HEK293T (cell line): ENCODE results near the gene WRAP53.

Experiments used
- CTCF ChIA-PET: fragments of 350-600 bp; formaldehyde crosslinking; extraction: SDS; loops from one replicate; lab custom pipeline; 2021; ENCODE audit warnings: antibody characterized with exemption, inconsistent platforms; lab: Yijun Ruan, JAX
- POLR2A ChIA-PET: fragments of 350-600 bp; formaldehyde crosslinking; extraction: SDS; loops from one replicate; lab custom pipeline; 2020; ENCODE audit warnings: antibody characterized with exemption, inconsistent platforms; lab: Yijun Ruan, JAX
- DNase-seq: peaks from one replicate; pipeline ENCODE4 v3.0.0; 2012; ENCODE audit warnings: mixed read lengths; ENCODE audit errors: extremely low spot score
- ARNT ChIP-seq: fragments of 450-650 bp; IDR thresholded peaks from 2 replicates; pipeline ENCODE4 v1.6.1; 2017; ENCODE audit warnings: mild to moderate bottlenecking
- BHLHE40 ChIP-seq: fragments of 450-650 bp; IDR thresholded peaks from 2 replicates; pipeline ENCODE4 v1.6.1; 2016; ENCODE audit warnings: mild to moderate bottlenecking, moderate library complexity, borderline replicate concordance
- CTBP1 ChIP-seq: fragments of 450-650 bp; IDR thresholded peaks from 2 replicates; pipeline ENCODE4 v1.6.1; 2016; ENCODE audit warnings: borderline replicate concordance
- ELF4 ChIP-seq: fragments of 450-650 bp; IDR thresholded peaks from 2 replicates; pipeline ENCODE4 v1.6.1; 2017; ENCODE audit warnings: antibody characterized with exemption
- FOXA1 ChIP-seq: fragments of 450-650 bp; IDR thresholded peaks from 2 replicates; pipeline ENCODE4 v1.6.1; 2016; ENCODE audit warnings: mild to moderate bottlenecking
- FOXK2 ChIP-seq: fragments of 450-650 bp; IDR thresholded peaks from 2 replicates; pipeline ENCODE4 v1.6.1; 2016; ENCODE audit warnings: mild to moderate bottlenecking
- FOXM1 ChIP-seq: fragments of 450-650 bp; IDR thresholded peaks from 2 replicates; pipeline ENCODE4 v1.6.1; 2017; ENCODE audit warnings: mild to moderate bottlenecking, borderline replicate concordance
- HDGF ChIP-seq: fragments of 450-650 bp; IDR thresholded peaks from 2 replicates; pipeline ENCODE4 v1.6.1; 2017; ENCODE audit warnings: antibody characterized with exemption, borderline replicate concordance
- L3MBTL2 ChIP-seq: fragments of 450-650 bp; conservative IDR thresholded peaks from 2 replicates; pipeline ENCODE4 v1.6.1; 2016; ENCODE audit warnings: mild to moderate bottlenecking
- LEF1 ChIP-seq: fragments of 450-650 bp; IDR thresholded peaks from 2 replicates; pipeline ENCODE4 v1.6.1; 2017; ENCODE audit warnings: mild to moderate bottlenecking, borderline replicate concordance
- NFRKB ChIP-seq: fragments of 450-650 bp; IDR thresholded peaks from 2 replicates; pipeline ENCODE4 v1.6.1; 2016; ENCODE audit warnings: mild to moderate bottlenecking, moderate library complexity
- SP1 ChIP-seq: fragments of 450-650 bp; IDR thresholded peaks from 2 replicates; pipeline ENCODE4 v1.6.1; 2017
- SUZ12 ChIP-seq: fragments of 450-650 bp; IDR thresholded peaks from 2 replicates; pipeline ENCODE4 v1.6.1; 2016; ENCODE audit warnings: mild to moderate bottlenecking
- TARDBP ChIP-seq: fragments of 450-650 bp; IDR thresholded peaks from 2 replicates; pipeline ENCODE4 v1.6.1; 2016
- ZNF384 ChIP-seq: fragments of 450-650 bp; IDR thresholded peaks from 2 replicates; pipeline ENCODE4 v1.6.1; 2016
- TF ChIP-seq, protein P1 (sequence below): fragments of 450-650 bp; IDR thresholded peaks from 2 replicates; pipeline ENCODE4 v1.6.1; 2016

The WRAP53 gene

DNA sequence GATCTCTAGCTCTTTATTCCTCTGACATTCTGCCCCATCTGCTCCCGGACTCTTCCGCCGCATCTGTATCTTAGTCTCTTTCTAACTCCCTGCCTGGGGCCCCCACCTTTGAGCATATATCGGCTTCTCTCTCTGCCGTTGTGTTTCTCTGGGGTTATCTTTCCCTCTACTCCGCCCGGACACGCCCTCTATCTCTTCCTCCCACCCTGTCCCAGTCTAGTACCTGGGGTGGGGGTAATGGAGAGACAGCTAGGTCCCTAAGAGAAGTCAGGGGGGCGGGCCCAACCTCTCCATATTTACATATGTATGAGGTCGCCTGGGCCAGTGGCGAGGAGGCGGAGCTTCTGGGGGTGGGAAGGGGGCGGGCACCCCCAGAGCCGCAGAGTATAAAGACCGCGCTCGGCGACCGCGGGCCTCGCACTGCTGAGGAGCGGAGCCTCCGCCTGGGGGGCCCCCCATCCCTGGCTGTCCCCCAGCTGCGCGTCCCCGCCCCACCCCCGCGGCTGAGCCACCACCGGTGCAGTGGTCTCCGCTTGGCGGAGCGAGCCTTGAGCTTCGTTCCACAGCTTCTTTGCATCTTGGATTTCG lies 37.7 kb upstream of the WRAP53 start, which contains the start of gene ATP1B2:
ATP1B2 (plus strand) TSS at position 418 of the 588 bp plus-strand sequence. CDS start 593 bp downstream, outside the sequence.
- CTCF ChIA-PET, result interaction anchor here (0.5 to 1.8 kb wide), 6 partner anchors 16 to 486 kb away, joined by 3 to 10 read pairs (median 6); partner anchors contain the start of gene WRAP53
- peak; percentile 87 for DNase-seq
- TF ChIP-seq, protein P1, sequence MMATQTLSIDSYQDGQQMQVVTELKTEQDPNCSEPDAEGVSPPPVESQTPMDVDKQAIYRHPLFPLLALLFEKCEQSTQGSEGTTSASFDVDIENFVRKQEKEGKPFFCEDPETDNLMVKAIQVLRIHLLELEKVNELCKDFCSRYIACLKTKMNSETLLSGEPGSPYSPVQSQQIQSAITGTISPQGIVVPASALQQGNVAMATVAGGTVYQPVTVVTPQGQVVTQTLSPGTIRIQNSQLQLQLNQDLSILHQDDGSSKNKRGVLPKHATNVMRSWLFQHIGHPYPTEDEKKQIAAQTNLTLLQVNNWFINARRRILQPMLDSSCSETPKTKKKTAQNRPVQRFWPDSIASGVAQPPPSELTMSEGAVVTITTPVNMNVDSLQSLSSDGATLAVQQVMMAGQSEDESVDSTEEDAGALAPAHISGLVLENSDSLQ, result no peak
- TF ChIP-seq CTBP1, result no peak
- no peak for TF ChIP-seq ARNT
- TF ChIP-seq ZNF384, result no peak
- TF ChIP-seq HDGF, result no peak
- TF ChIP-seq TARDBP, result no peak
- no peak for TF ChIP-seq FOXK2
- TF ChIP-seq NFRKB, result no peak
- TF ChIP-seq FOXM1, result no peak
- TF ChIP-seq BHLHE40, result no peak
- no peak for TF ChIP-seq L3MBTL2
- POLR2A ChIA-PET, result interaction anchor here (0.9 to 10.6 kb wide), 13 partner anchors 8 to 67 kb away, joined by 3 to 143 read pairs (median 5); partner anchors contain the start of genes MPDU1, SAT2, TP53 and WRAP53

DNA sequence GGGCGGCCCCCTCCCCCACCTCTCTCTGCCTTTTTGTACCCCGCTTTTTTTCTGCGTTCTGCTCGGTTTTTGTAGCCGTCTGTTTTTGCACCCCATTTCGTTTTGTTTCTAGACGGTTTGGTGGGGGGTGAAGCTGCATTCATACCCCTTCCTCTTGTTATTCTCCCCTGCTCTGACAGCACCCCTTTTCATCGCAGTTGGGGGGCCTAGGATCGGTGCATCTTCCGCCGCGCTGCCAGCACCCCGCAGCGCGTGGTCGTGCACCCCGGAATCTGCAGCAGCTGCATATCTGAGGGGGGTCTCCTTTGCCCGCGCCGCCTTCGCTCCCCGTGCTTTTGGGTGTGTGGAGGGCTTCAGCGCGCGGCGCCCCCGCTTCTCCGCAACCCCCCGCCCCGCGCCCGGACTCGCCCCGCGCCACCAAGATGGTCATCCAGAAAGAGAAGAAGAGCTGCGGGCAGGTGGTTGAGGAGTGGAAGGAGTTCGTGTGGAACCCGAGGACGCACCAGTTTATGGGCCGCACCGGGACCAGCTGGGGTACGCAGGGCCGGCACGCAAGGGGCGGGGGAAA lies 37.1 kb upstream of the WRAP53 start:
- DNase-seq, result no peak
- ChIA-PET POLR2A (interaction anchor here (0.9 to 10.6 kb wide), 14 partner anchors 8 to 77 kb away, joined by 3 to 143 read pairs (median 5); partner anchors contain the start of genes MPDU1, SAT2, TP53 and WRAP53), CTCF (interaction anchor here (0.6 to 1.8 kb wide), 6 partner anchors 16 to 485 kb away, joined by 3 to 10 read pairs (median 6); partner anchors contain the start of genes TP53 and WRAP53)
- 0 out of 2 replicates have a peak, but pooled peaks have one; percentile 12 for TF ChIP-seq L3MBTL2
- TF ChIP-seq ZNF384, result no peak

DNA sequence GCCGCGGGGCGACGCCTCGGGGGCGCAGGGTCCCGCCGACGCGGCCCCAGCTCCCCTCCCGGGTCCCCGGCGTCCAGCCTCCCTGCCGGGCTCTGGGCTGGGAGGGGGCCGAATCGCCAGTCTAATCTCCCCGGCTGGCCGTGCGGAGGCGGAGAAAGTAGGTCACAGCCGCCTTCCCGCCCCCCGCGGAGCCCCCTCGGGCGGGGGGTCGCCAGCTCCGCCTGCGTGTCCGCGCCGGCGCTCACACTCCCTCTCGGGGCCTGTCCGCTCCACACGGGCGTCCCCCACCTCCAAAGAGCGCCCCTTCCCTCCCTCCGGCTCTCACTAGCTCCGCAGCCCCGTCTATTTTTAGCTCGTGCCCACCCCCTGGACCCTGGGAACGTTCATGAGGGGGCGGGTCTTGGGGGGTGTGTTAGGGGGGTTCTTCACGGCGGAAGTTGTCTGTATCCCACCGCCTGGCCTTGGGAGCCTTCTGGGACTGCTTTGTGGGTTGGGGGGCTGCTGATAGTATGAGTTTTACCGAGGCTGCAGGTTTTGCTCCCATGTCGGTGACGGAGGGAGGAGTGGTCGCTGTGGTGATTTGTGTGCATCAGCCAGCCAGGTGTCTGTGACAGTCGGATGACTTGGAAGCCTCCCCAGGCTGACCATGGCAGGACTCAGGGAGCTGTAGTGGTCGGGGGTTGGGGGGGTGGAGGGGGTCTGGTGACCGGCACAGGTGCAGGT lies 36.5 kb upstream of the WRAP53 start:
- ChIA-PET POLR2A (interaction anchor here (0.7 to 10.6 kb wide), 8 partner anchors 10 to 1835 kb away, joined by 3 to 143 read pairs (median 6); partner anchors contain the start of genes SAT2, TP53 and WRAP53), CTCF (interaction anchor here (0.8 to 1.8 kb wide), 5 partner anchors 17 to 64 kb away, joined by 3 to 10 read pairs (median 6); partner anchors contain the start of genes TP53 and WRAP53)
- no peak for DNase-seq
- TF ChIP-seq ARNT, result no peak

DNA sequence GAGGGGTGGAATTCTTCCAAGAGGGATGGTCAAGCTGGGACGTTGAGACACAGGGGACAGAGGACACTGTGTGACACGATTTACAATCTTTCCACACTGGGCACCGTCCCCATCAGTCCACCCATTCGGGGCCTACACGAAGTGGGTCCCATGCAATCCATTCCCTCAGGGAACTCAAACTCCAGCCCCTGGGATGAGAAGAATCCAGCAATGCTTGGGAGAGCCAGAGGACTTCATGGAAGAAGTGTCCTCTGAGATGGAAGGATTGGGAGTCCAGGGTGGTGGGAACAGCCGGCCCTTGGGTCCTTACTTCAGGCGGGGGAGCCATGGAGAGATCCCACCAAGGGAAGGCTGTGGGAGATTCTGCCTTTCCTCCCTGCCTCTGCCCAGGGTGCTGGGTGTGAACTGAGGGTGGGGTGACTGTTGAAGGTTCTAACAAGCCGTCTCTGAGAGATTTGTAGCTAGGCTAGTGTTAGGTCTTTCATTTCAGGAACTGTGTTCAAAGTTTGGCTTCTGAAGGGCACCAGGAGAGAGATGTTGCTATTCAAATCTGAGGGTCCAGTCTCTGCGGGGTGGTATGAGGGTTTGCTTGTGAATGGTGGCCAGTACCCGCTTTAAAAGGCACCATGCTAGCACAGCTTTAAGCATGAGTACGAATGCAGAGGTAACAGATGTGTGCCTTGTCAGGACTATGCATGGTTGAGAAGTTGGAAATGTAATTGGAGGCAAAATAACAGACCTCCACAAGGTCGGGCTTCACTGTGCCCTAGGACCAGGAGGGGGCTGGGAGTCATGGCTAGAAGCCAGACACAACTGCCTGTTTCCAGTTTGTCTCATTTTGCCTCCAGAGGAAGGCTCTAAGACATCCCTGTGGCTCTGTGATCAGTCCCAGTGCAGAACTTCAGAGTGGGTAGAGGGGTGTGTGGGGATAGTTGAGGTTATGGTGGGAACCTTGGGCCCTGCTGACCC lies 35.6 kb upstream of the WRAP53 start:
- DNase-seq, result no peak
- TF ChIP-seq SP1 (no peak), HDGF (no peak), ARNT (no peak), L3MBTL2 (no peak), CTBP1 (no peak), SUZ12 (no peak), BHLHE40 (no peak)
- ChIA-PET CTCF (interaction anchor here (1.8 kb wide), 1 partner anchor 64 kb away, joined by 7 read pairs; no protein-coding TSS in a partner anchor), POLR2A (interaction anchor here (0.7 to 10.6 kb wide), 3 partner anchors 25 to 1836 kb away, joined by 4 to 143 read pairs (median 13); partner anchors contain the start of genes SAT2, TP53 and WRAP53)

DNA sequence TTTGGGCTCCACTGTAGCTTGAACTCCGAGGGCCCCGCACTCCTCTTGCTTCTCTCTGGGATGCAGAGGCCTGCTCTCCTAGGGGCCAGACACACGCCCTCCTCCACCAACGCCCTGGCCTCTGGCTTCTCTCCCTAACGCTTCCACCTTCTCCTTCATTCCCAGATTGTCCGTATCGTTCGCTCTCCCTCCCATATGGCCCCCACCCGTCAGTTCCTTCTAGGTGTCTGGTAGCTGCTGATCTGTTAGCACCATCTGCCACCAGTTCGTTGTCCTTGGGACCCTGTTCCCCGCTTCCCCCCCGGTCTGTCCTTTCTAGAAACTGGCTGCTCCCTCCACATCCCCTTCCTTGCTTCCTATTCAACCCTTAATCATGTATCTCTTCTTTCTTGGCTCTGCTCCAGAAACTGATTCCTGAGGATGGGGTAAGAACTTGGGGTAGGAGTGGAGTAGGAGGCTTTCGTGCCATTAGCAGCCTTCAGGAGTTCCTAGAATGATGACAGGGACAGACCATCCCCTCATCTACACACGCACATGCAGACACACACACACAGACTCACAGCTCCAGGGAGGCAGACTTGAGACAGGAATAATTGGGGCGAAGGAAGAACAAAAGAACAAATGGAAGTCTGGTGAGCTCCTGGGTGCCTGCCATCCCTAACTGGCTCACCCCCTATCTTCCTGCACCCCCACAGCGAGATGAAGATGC lies 33.3 kb upstream of the WRAP53 start:
- TF ChIP-seq LEF1 (no peak), BHLHE40 (no peak), ELF4 (no peak), L3MBTL2 (no peak), SUZ12 (no peak), CTBP1 (no peak), HDGF (no peak), ZNF384 (no peak), TARDBP (no peak), FOXA1 (no peak), SP1 (no peak), ARNT (no peak), FOXM1 (no peak), NFRKB (no peak)
- TF ChIP-seq, protein P1, result no peak
- no peak for DNase-seq
- ChIA-PET CTCF (interaction anchor here (0.6 kb wide), 1 partner anchor 22 kb away, joined by 3 read pairs; no protein-coding TSS in a partner anchor), POLR2A (interaction anchor here (1.4 to 10.6 kb wide), 2 partner anchors 31 to 71 kb away, joined by 5 to 143 read pairs; partner anchors contain the start of genes MPDU1, TP53 and WRAP53)
